H1 (cell line): ENCODE results near the gene LPCAT3.
"Not testable (repeated sequence)": the region's sequence is repeated elsewhere in the genome, so short reads cannot be mapped to it uniquely, and the experiment has no call there.

Experiments
- BRCA1 ChIP-seq: IDR thresholded peaks from 2 replicates; pipeline ENCODE4 v1.6.1; 2012; ENCODE audit warnings: low read depth, low read length, improper control_type of control experiment
- CHD1 ChIP-seq: IDR thresholded peaks from 2 replicates; pipeline ENCODE4 v1.6.1; 2012; ENCODE audit warnings: low read depth, low read length, improper control_type of control experiment
- CTCF ChIP-seq, 3 experiments: IDR thresholded peaks; 1 replicate in 2 of 3; 2 replicates in 1 of 3; pipeline versions ENCODE4 v1.5.1 to v1.6.1; 2011; ENCODE audit warnings: low read length in 3 of 3, mild to moderate bottlenecking in 3 of 3, inconsistent platforms in 2 of 3, low read depth in 1 of 3, moderate library complexity in 1 of 3; ENCODE audit not compliant: insufficient read depth in 1 of 3; ENCODE audit errors: control extremely low read depth in 1 of 3
- EP300 ChIP-seq, 2 experiments: IDR thresholded peaks; 1 replicate in 1 of 2; 2 replicates in 1 of 2; pipeline ENCODE4 v1.6.1; 2011 to 2012; ENCODE audit warnings: low read depth in 2 of 2, low read length in 2 of 2, mild to moderate bottlenecking in 2 of 2, borderline replicate concordance in 1 of 2, inconsistent platforms in 1 of 2, moderate library complexity in 1 of 2
- EZH2 ChIP-seq: fragments of 200-600 bp; sonication (generic); IDR thresholded peaks from 2 replicates; pipeline ENCODE4 v1.7.1; 2012; ENCODE audit warnings: low read depth, mild to moderate bottlenecking, moderate library complexity, low read length, inconsistent platforms; ENCODE audit not compliant: severe bottlenecking
- KDM1A ChIP-seq: fragments of 200-600, 300-600 bp; sonication (generic); IDR thresholded peaks from 2 replicates; pipeline ENCODE4 v1.7.1; 2016; ENCODE audit warnings: mild to moderate bottlenecking, low read length, borderline replicate concordance
- MAX ChIP-seq: IDR thresholded peaks from 2 replicates; pipeline ENCODE4 v1.6.1; 2012; ENCODE audit warnings: inconsistent platforms
- POLR2A ChIP-seq, 2 experiments: IDR thresholded peaks; 1 replicate in 1 of 2; 2 replicates in 1 of 2; pipeline ENCODE4 v1.6.1; 2011; ENCODE audit warnings: low read depth in 2 of 2, low read length in 2 of 2, mild to moderate bottlenecking in 2 of 2; ENCODE audit errors: control extremely low read depth in 1 of 2
- SIX5 ChIP-seq: IDR thresholded peaks from 2 replicates; pipeline ENCODE4 v1.6.1; 2011; ENCODE audit warnings: mild to moderate bottlenecking, low read depth, low read length
- ZNF274 ChIP-seq: IDR thresholded peaks from 2 replicates; pipeline ENCODE4 v1.7.0; 2012; ENCODE audit warnings: low read length, borderline replicate concordance; ENCODE audit errors: extremely low read depth

GRCh38 chr12:7055736-7056135, 37.5 kb upstream of the LPCAT3 start:
- TF ChIP-seq EZH2; MAX; ZNF274; KDM1A; BRCA1; CTCF (IDR thresholded peaks at IDR 0.05; ENCODE audit: control extremely low read depth in 1 of 3, insufficient read depth in 1 of 3, low read depth in 1 of 3, low read length in 3 of 3); POLR2A (IDR thresholded peaks at IDR 0.05; ENCODE audit: control extremely low read depth in 1 of 2, low read depth in 2 of 2, low read length in 2 of 2); CHD1; SIX5; EP300 (IDR thresholded peaks at IDR 0.05; ENCODE audit: borderline replicate concordance in 1 of 2, low read depth in 2 of 2, low read length in 2 of 2): not testable (repeated sequence)
